K562 (cell line): ENCODE measurements around the gene SPINT1.

Experiments used
- CTCF ChIP-seq, 3 experiments: IDR thresholded peaks in 2 of 3; conservative IDR thresholded peaks in 1 of 3; 2 replicates each; pipeline ENCODE4 v1.5.1; 2011 to 2012; ENCODE audit warnings: low read length in 3 of 3, mild to moderate bottlenecking in 3 of 3, control low read depth in 2 of 3, improper control_type of control experiment in 1 of 3, inconsistent platforms in 1 of 3, low read depth in 1 of 3, mixed read lengths in 1 of 3, moderate library complexity in 1 of 3; ENCODE audit not compliant: insufficient read depth in 2 of 3
- MAZ ChIP-seq, 2 experiments: fragments of 450-650 bp in 1 of 2; sonication (generic) in 1 of 2; formaldehyde crosslinking; IDR thresholded peaks in 1 of 2; conservative IDR thresholded peaks in 1 of 2; 2 replicates each; pipeline versions ENCODE4 v1.4.0 to v1.5.0; 2020; ENCODE audit warnings: mild to moderate bottlenecking in 1 of 2, missing genetic modification reagents in 1 of 2
- NFRKB ChIP-seq: fragments of 450-650 bp; IDR thresholded peaks from 2 replicates; pipeline ENCODE4 v1.6.1; 2016; ENCODE audit warnings: low read depth
- PATZ1 ChIP-seq: fragments of 250-450 bp; sonication (Bioruptor Pico); IDR thresholded peaks from 2 replicates; pipeline ENCODE4 v1.5.0; 2020; ENCODE audit warnings: mild to moderate bottlenecking, borderline replicate concordance
- RAD21 ChIP-seq, 2 experiments: fragments of 250-450 bp in 1 of 2; fragments of 450-650 bp in 1 of 2; sonication (Bioruptor Pico) in 1 of 2; formaldehyde crosslinking in 1 of 2; IDR thresholded peaks in 1 of 2; conservative IDR thresholded peaks in 1 of 2; 2 replicates each; pipeline versions ENCODE4 v1.4.0 to v1.8.0; 2020 to 2022; ENCODE audit warnings: mild to moderate bottlenecking in 2 of 2, moderate library complexity in 1 of 2
- SMC3 ChIP-seq: conservative IDR thresholded peaks from 2 replicates; pipeline ENCODE4 v1.6.1; 2011; ENCODE audit warnings: low read depth, low read length, improper control_type of control experiment; ENCODE audit not compliant: insufficient read depth
- THRA ChIP-seq: fragments of 450-650 bp; IDR thresholded peaks from 2 replicates; pipeline ENCODE4 v1.6.1; 2017; ENCODE audit warnings: mild to moderate bottlenecking, moderate library complexity
- ZNF23 ChIP-seq: fragments of 250-450 bp; sonication (Bioruptor Pico); IDR thresholded peaks from 2 replicates; pipeline ENCODE4 v1.4.0; 2020; ENCODE audit warnings: mild to moderate bottlenecking
- ZNF639 ChIP-seq, 2 experiments: fragments of 200-800 bp in 1 of 2; sonication (Bioruptor generic) in 1 of 2; sonication (generic) in 1 of 2; formaldehyde crosslinking in 1 of 2; IDR thresholded peaks in 1 of 2; conservative IDR thresholded peaks in 1 of 2; 2 replicates each; pipeline versions ENCODE4 v1.5.0 to v1.6.1; 2016 to 2020; ENCODE audit warnings: missing compliant biosample characterization in 1 of 2, missing genetic modification characterization in 1 of 2, missing genetic modification reagents in 1 of 2

GRCh38 chr15:40831861-40832260, 12.0 kb upstream of the SPINT1 start:
- TF ChIP-seq THRA = no peak
- no peak for TF ChIP-seq SMC3
- TF ChIP-seq MAZ (CRISPR knock-in tag; conservative IDR thresholded peaks at IDR 0.05 in 1 of 2, IDR thresholded peaks at IDR 0.05 in 1 of 2) = no peak
- no peak for TF ChIP-seq NFRKB
- TF ChIP-seq RAD21 (CRISPR knock-in tag; conservative IDR thresholded peaks at IDR 0.05 in 1 of 2, IDR thresholded peaks at IDR 0.05 in 1 of 2) = no peak
- no peak for TF ChIP-seq CTCF (IDR thresholded peaks at IDR 0.05 in 2 of 3, conservative IDR thresholded peaks at IDR 0.05 in 1 of 3; ENCODE audit: insufficient read depth in 2 of 3, low read depth in 1 of 3, low read length in 3 of 3)
- TF ChIP-seq PATZ1 (CRISPR knock-in tag) = no peak
- no peak for TF ChIP-seq ZNF23 (CRISPR knock-in tag)
- no peak for TF ChIP-seq ZNF639 (CRISPR knock-in tag; conservative IDR thresholded peaks at IDR 0.05 in 1 of 2, IDR thresholded peaks at IDR 0.05 in 1 of 2)
